HG03095 (cell line): ENCODE results near the gene RMRP.
A peak's percentile ranks its signal among the peaks of the same experiment; 100 is the strongest.

ENCODE experiments used
- ATAC-seq: cut with Tn5 transposase; IDR thresholded peaks from one replicate; pipeline ENCODE4 v1.9.1; 2021; ENCODE audit warnings: moderate library complexity; ENCODE audit not compliant: unreplicated experiment

Gene RMRP

GRCh38 chr9:35657546-35658136 is at the start of gene RMRP:
TSS of gene RMRP (minus strand) at chr9:35658019.
- ATAC-seq = peak; percentile 85

GRCh38 chr9:35706951-35707350 is 49.1 kb upstream of the RMRP start:
- no peak for ATAC-seq

- ATAC-seq = no peak
These were observed 48.1 kb upstream of the RMRP start for GRCh38 chr9:35705836-35706430.

- ATAC-seq = no peak
These were observed 47.6 kb upstream of the RMRP start for GRCh38 chr9:35705372-35705771.

GRCh38 chr9:35703906-35704672 is 46.3 kb upstream of the RMRP start:
- ATAC-seq = no peak

GRCh38 chr9:35702696-35703095 is 44.9 kb upstream of the RMRP start:
- ATAC-seq = no peak

DNA sequence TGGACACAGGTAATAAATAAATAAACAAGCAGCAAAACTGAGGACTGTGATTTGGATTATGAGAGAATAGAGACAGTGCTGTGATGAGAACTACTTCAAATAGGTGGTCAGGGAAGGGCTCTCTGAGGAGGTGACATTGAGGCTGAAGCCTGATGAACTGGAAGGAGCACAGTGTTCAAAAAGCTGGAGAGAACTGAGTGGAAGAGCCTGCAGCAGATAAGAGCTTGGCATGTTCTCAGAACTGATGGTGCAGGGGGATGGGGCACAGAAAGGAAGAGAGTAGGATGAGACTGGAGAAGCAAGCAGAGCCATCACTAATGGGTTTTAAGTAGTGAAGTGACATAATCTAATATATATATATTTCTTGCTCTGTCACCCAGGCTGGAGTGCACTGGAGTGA is 43.1 kb upstream of the RMRP start:
- ATAC-seq = no peak

GRCh38 chr9:35700031-35700430 is 42.2 kb upstream of the RMRP start:
- no peak for ATAC-seq

GRCh38 chr9:35698231-35698630 is 40.4 kb upstream of the RMRP start:
- ATAC-seq = no peak

GRCh38 chr9:35697486-35697885 is 39.7 kb upstream of the RMRP start:
- ATAC-seq = no peak

DNA sequence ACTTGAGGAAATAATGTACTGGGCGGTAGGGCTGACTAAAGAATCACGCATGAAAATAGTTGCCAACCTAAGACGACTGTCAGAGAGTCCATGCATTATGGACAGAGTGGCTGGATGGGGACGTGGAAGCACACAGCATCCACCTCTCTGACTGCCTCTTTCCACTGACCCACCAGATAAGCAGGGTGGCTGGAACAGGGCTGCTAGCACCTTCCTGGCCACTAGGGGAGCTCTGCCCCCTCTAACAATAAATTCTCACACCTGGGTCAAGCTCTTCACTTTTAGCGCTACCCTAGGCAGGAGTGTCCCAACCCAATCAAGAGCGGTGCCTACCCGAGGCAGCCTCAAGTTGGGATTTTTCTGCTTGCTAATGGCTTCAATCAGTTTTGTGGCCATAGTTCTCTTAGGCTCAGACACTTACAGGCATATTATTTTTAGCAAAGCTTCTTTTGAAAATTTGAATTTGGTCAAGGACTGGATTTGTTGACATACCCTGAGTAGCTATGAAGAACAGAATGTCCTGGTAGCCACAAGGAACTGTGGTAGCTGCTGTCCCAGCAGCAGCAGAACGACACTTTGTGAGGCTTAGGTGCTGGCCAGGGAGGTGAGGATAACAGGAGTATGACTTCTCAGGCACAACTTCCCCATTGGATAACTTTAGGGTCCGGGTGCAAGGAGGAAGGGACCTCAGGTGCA is 38.8 kb upstream of the RMRP start:
- no peak for ATAC-seq

DNA sequence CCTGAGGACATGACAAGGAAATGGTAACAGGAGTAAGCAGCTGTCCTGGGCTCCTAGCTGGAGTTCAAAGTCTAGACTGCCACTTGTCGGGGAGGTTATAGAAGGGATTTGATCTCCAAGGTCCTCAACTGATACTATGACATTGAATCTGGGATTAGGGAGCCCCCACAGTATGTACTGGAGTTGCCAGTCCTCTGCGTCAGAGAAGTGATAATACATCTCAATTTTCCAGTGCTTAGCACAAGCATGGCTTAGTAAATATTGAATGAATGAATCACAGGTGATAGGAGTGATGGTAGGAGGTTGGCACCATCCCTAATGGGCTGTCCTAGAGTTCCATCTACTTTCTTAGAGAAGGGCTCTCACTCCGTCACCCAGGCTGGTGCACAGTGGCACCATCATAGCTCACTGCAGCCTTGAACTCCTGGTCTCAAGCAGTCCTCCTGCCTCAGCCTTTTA is 38.2 kb upstream of the RMRP start:
- no peak for ATAC-seq

GRCh38 chr9:35691757-35692301 is 34.0 kb upstream of the RMRP start:
- no peak for ATAC-seq

DNA sequence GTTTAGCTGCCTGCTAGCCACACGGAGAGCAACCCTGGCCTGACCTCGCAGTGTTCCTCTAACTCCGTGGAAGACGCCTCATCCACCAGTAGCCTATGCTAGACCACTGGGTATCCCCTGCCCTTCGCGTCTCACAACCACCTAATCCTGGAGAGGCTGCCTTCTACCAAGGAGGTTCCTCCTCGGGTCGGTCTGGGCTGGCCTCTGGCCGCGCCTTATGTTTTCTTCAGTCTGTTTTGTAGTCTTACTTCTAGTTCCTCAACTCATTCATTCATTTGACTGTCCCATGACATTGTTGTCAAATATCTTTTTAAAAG is 33.5 kb upstream of the RMRP start:
- no peak for ATAC-seq

- ATAC-seq = no peak
These were observed 33.0 kb upstream of the RMRP start for GRCh38 chr9:35690614-35691333.

DNA sequence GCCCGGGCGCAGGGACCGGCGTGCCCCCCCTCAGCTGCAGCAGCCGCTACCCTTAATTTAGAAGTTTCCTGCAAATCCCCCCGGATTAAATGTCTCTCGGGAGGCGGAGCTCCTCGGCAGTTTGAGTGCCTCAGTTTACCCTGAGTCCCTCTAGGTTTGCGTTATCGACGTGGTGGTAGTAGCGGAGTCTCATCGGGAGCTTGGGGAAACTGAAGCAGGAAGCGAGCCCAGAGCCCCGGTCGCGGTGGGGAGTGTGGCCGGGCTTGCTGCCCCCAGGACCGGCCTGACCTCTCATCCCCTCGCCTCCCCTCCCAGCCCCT is 32.4 kb upstream of the RMRP start:
- no peak for ATAC-seq

DNA sequence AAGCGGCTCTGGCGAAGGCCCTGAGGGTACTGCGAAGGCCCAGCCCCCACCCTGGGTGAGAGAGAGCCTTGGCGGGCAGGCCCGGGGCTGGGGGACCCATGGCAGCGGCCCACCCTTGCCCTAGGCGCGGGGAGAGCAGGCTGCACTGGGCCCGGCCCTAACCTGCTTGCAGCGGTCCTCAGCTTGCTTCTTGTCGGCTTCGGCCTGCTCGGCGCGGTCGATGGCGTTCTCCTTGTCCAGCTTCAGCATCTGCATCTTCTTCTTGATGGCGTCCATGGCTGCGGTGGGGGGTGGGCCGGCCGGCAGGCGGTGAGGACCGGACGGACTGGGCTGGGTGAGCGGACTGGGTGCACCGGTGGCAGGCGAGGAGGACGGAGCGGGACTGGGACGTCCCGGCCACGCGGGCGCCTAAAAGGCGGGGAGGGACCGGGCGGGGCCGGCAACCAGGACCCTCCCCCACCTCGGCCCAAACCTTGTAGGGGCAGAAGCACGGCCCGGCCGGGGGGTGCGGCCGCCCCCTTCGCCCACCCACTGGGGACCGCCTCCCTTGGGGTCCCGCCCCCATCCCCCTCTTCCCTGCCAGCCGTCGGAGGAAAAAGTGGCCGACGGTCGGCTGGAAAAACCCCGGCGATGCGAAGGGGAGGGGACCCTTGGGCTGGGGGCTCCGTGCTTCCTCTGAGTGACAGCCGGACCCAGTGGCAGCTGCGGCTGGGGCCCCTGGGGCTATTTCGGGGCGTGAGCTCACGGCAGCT is 31.9 kb upstream of the RMRP start, which contains the start of gene TPM2:
TSS of gene TPM2 (minus strand) at position 384 of the 752 bp plus-strand sequence. CDS start at position 276, 108 bp downstream.
- no peak for ATAC-seq

GRCh38 chr9:35688558-35689541 is 31.0 kb upstream of the RMRP start:
- no peak for ATAC-seq

GRCh38 chr9:35687972-35688557 is 30.2 kb upstream of the RMRP start:
- ATAC-seq = no peak
